K562 (cell line): ENCODE measurements around the gene KRTAP5-7. TPM values are rescaled to one million over a fixed set of nuclear protein-coding genes. Genes with fewer than 3 reads are reported as not detected.

Experiments used
- ATAC-seq: fragments of 200-7000 bp; cut with Tn5 transposase; 3 replicates; pipeline ENCODE4 v1.9.1; 2020; ENCODE audit warnings: moderate library complexity
- BruUV-seq: library from RNA; stranded (reverse); fragments of 400-500 nt; replicated peaks from 2 replicates; lab custom pipeline; 2021; lab: Mats Ljungman, UMichigan
- CTCF ChIA-PET: fragments of 300-600 bp; formaldehyde crosslinking; extraction: SDS; loops from one replicate; lab custom pipeline; 2021; ENCODE audit warnings: low intra/inter-chr PET ratio; lab: Yijun Ruan, JAX
- POLR2A ChIA-PET: fragments of 300-600, 350-650 bp; sonication (Branson Sonifier 250); formaldehyde crosslinking; extraction: SDS; loops from one replicate; lab custom pipeline; 2021; ENCODE audit warnings: antibody characterized with exemption, inconsistent platforms; lab: Yijun Ruan, JAX
- DNase-seq, 4 experiments: peaks; one replicate each; pipeline versions ENCODE4 v3.0.0 to v3.0.0-alpha.2; 2011 to 2018; ENCODE audit warnings: low spot score in 3 of 4, mixed read lengths in 3 of 4; ENCODE audit errors: extremely low read depth in 1 of 4
- FAIRE-seq: peaks from 2 replicates; lab custom pipeline; 2011; peaks lifted over from hg19 to GRCh38; lab: Jason Lieb, UNC
- H2AFZ ChIP-seq: 2 replicates; pipeline ENCODE4 v1.6.0; 2011; ENCODE audit warnings: low read depth, low read length, control low read depth, inconsistent platforms
- H3K27ac ChIP-seq: fragments of 200-600 bp; 3 replicates; pipeline ENCODE4 v1.8.0; 2011; ENCODE audit warnings: low read depth, mild to moderate bottlenecking, control low read depth, inconsistent platforms, low read length, moderate library complexity, mixed read lengths; ENCODE audit errors: extremely low read depth
- H3K27me3 ChIP-seq, 2 experiments: fragments of 300-600 bp in 1 of 2; 2 replicates in 1 of 2; 3 replicates in 1 of 2; pipeline versions ENCODE4 v1.6.0 to v1.8.0; 2011; ENCODE audit warnings: inconsistent platforms in 2 of 2, low read length in 2 of 2, mild to moderate bottlenecking in 1 of 2, mixed read lengths in 1 of 2, moderate library complexity in 1 of 2; ENCODE audit not compliant: control insufficient read depth in 2 of 2, insufficient read depth in 2 of 2
- H3K36me3 ChIP-seq: fragments of 300-600 bp; 3 replicates; pipeline ENCODE4 v1.8.0; 2011; ENCODE audit warnings: mild to moderate bottlenecking, low read length, inconsistent platforms; ENCODE audit not compliant: control insufficient read depth, insufficient read depth
- H3K4me1 ChIP-seq, 2 experiments: fragments of 200-600 bp in 1 of 2; replicated peaks in 1 of 2; 2 replicates in 1 of 2; 3 replicates in 1 of 2; pipeline versions ENCODE4 v1.5.1 to v1.8.0; 2011; ENCODE audit warnings: inconsistent platforms in 2 of 2, low read length in 2 of 2, mild to moderate bottlenecking in 1 of 2, mixed read lengths in 1 of 2, moderate library complexity in 1 of 2; ENCODE audit not compliant: control insufficient read depth in 2 of 2, insufficient read depth in 2 of 2
- H3K4me2 ChIP-seq: 2 replicates; pipeline ENCODE4 v1.6.1; 2011; ENCODE audit warnings: low read length, control low read depth, inconsistent platforms, mixed read lengths; ENCODE audit not compliant: insufficient read depth
- H3K4me3 ChIP-seq: fragments of 200-600 bp; sonication (generic), shearing (Covaris generic); 2 replicates; pipeline ENCODE4 v1.5.1; 2016; ENCODE audit warnings: control low read depth, inconsistent platforms
- H3K79me2 ChIP-seq: fragments of 200-600 bp; 3 replicates; pipeline ENCODE4 v1.8.0; 2011; ENCODE audit warnings: low read length, inconsistent platforms; ENCODE audit not compliant: control insufficient read depth, insufficient read depth
- H3K9ac ChIP-seq, 2 experiments: 2 replicates each; pipeline versions ENCODE4 v1.6.0 to v1.6.1; 2011; ENCODE audit warnings: low read depth in 2 of 2, low read length in 2 of 2, control low read depth in 1 of 2, inconsistent platforms in 1 of 2, mild to moderate bottlenecking in 1 of 2, mixed read lengths in 1 of 2; ENCODE audit not compliant: insufficient read depth in 1 of 2
- H3K9me1 ChIP-seq: one replicate; pipeline ENCODE4 v1.6.0; 2011; ENCODE audit warnings: inconsistent platforms, mild to moderate bottlenecking, low read length, moderate library complexity; ENCODE audit not compliant: control insufficient read depth, insufficient read depth
- H3K9me3 ChIP-seq: replicated peaks from 2 replicates; pipeline ENCODE4 v1.5.1; 2011; ENCODE audit warnings: low read depth, low read length, inconsistent platforms; ENCODE audit not compliant: control insufficient read depth, insufficient read depth
- H4K20me1 ChIP-seq: replicated peaks from 2 replicates; pipeline ENCODE4 v1.6.1; 2011; ENCODE audit warnings: low read length, inconsistent platforms, mixed read lengths; ENCODE audit not compliant: control insufficient read depth, insufficient read depth
- CHD1 ChIP-seq: fragments of 200-600 bp; sonication (generic); IDR thresholded peaks from one replicate; pipeline ENCODE4 v1.6.1; 2012; ENCODE audit warnings: mild to moderate bottlenecking, moderate library complexity, low read length, inconsistent platforms
- MAZ ChIP-seq, 2 experiments: fragments of 450-650 bp in 1 of 2; sonication (generic) in 1 of 2; formaldehyde crosslinking; IDR thresholded peaks in 1 of 2; conservative IDR thresholded peaks in 1 of 2; 2 replicates each; pipeline versions ENCODE4 v1.4.0 to v1.5.0; 2020; ENCODE audit warnings: mild to moderate bottlenecking in 1 of 2, missing genetic modification reagents in 1 of 2
- NFYB ChIP-seq: IDR thresholded peaks from 2 replicates; pipeline ENCODE4 v1.6.1; 2011; ENCODE audit warnings: mild to moderate bottlenecking, moderate library complexity; ENCODE audit not compliant: insufficient read length; ENCODE audit errors: extremely low read depth
- RFX7 ChIP-seq: fragments of 250-450 bp; sonication (Bioruptor Pico); IDR thresholded peaks from 2 replicates; pipeline ENCODE4 v1.5.1; 2021; ENCODE audit warnings: mild to moderate bottlenecking
- SLC30A9 ChIP-seq: fragments of 250-450 bp; sonication (Bioruptor Pico); IDR thresholded peaks from 2 replicates; pipeline ENCODE4 v1.8.0; 2022; ENCODE audit warnings: mild to moderate bottlenecking, moderate library complexity
- TAF1 ChIP-seq: IDR thresholded peaks from 2 replicates; pipeline ENCODE4 v1.6.1; 2011; ENCODE audit warnings: mild to moderate bottlenecking, low read length, moderate library complexity; ENCODE audit not compliant: insufficient read depth, control insufficient read depth, severe bottlenecking; ENCODE audit errors: extremely low read depth
- ZNF551 ChIP-seq: fragments of 250-450 bp; sonication (Bioruptor Pico); IDR thresholded peaks from 2 replicates; pipeline ENCODE4 v1.5.0; 2021; ENCODE audit warnings: mild to moderate bottlenecking, moderate library complexity
- ZNF75A ChIP-seq: fragments of 450-650 bp; formaldehyde crosslinking; IDR thresholded peaks from 2 replicates; pipeline ENCODE4 v1.4.0; 2020; ENCODE audit warnings: mild to moderate bottlenecking
- WGBS: fragments of 100-300 bp; shearing (Covaris generic); methylation state at CpG from one replicate; pipeline ENCODE4 v1.1.6; 2016; ENCODE audit warnings: low coverage, mixed read lengths; ENCODE audit not compliant: insufficient coverage; ENCODE audit errors: missing lambda C conversion rate; 5-methylcytosine and 5-hydroxymethylcytosine counted together
- in situ Hi-C: fragments of 300-500 bp; cut with MboI; formaldehyde crosslinking; loops from 4 replicates; pipeline ENCODE4 v1.15.0; 2018; ENCODE audit warnings: inconsistent platforms, mixed read lengths
- intact Hi-C: fragments of 100-400 bp; cut with micrococcal nuclease; formaldehyde crosslinking; loops from 2 replicates; pipeline ENCODE4 v1.14.2; 2022
- polyA plus RNA-seq, 8 experiments: library from polyadenylated mRNA; depleted of rRNA in 4 of 8; stranded (reverse) in 5 of 8; unstranded in 3 of 8; fragments of >200 nt; fragmentation: Nextera tagmentation in 2 of 8; fragmentation: Illumina TruSeq in 1 of 8; extraction: Ambion mirVana in 2 of 8; extraction: Trizol in 1 of 8; gene quantifications; 2 replicates each; pipeline versions ENCODE4 v1.2.1 to v1.2.3, GENCODE V29; 2011 to 2014; ENCODE audit warnings: inconsistent platforms in 1 of 8, missing spikeins in 1 of 8
- total RNA-seq, 7 experiments: library from RNA; depleted of rRNA in 6 of 7; stranded (reverse); fragments of >200 nt in 6 of 7; fragmentation: Illumina TruSeq in 2 of 7; extraction: Trizol in 2 of 7; gene quantifications; 2 replicates each; pipeline versions ENCODE4 v1.2.1 to v1.2.3, GENCODE V29; 2011 to 2021; ENCODE audit warnings: low replicate concordance in 1 of 7
- TF ChIP-seq, protein P1 (sequence below): fragments of 150-350 bp; IDR thresholded peaks from 2 replicates; pipeline ENCODE4 v1.6.1; 2014; ENCODE audit warnings: low read depth, mild to moderate bottlenecking, low read length, borderline replicate concordance
- TF ChIP-seq, protein P2 (sequence below): sonication (generic); formaldehyde crosslinking; IDR thresholded peaks from 2 replicates; pipeline ENCODE4 v1.8.0; 2022; ENCODE audit warnings: mild to moderate bottlenecking, missing genetic modification reagents
- TF ChIP-seq, protein P3 (sequence below): IDR thresholded peaks from 2 replicates; pipeline ENCODE4 v1.6.1; 2016; ENCODE audit warnings: missing genetic modification characterization, missing compliant biosample characterization

Gene KRTAP5-7
- total and polyA plus RNA-seq, 9 of the 15 experiments (the other 6 are each of a cell fraction or from before 2014, with no cell fraction given): not detected

GRCh38 chr11:71572811-71573210 is 45.7 kb downstream of the KRTAP5-7 start (continued):
- TF ChIP-seq CHD1: no peak
- TF ChIP-seq, protein P1, sequence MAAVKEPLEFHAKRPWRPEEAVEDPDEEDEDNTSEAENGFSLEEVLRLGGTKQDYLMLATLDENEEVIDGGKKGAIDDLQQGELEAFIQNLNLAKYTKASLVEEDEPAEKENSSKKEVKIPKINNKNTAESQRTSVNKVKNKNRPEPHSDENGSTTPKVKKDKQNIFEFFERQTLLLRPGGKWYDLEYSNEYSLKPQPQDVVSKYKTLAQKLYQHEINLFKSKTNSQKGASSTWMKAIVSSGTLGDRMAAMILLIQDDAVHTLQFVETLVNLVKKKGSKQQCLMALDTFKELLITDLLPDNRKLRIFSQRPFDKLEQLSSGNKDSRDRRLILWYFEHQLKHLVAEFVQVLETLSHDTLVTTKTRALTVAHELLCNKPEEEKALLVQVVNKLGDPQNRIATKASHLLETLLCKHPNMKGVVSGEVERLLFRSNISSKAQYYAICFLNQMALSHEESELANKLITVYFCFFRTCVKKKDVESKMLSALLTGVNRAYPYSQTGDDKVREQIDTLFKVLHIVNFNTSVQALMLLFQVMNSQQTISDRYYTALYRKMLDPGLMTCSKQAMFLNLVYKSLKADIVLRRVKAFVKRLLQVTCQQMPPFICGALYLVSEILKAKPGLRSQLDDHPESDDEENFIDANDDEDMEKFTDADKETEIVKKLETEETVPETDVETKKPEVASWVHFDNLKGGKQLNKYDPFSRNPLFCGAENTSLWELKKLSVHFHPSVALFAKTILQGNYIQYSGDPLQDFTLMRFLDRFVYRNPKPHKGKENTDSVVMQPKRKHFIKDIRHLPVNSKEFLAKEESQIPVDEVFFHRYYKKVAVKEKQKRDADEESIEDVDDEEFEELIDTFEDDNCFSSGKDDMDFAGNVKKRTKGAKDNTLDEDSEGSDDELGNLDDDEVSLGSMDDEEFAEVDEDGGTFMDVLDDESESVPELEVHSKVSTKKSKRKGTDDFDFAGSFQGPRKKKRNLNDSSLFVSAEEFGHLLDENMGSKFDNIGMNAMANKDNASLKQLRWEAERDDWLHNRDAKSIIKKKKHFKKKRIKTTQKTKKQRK: no peak
- TF ChIP-seq SLC30A9: no peak
- TF ChIP-seq, protein P2, sequence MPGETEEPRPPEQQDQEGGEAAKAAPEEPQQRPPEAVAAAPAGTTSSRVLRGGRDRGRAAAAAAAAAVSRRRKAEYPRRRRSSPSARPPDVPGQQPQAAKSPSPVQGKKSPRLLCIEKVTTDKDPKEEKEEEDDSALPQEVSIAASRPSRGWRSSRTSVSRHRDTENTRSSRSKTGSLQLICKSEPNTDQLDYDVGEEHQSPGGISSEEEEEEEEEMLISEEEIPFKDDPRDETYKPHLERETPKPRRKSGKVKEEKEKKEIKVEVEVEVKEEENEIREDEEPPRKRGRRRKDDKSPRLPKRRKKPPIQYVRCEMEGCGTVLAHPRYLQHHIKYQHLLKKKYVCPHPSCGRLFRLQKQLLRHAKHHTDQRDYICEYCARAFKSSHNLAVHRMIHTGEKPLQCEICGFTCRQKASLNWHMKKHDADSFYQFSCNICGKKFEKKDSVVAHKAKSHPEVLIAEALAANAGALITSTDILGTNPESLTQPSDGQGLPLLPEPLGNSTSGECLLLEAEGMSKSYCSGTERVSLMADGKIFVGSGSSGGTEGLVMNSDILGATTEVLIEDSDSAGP (CRISPR knock-in tag): no peak
- TF ChIP-seq NFYB: no peak

- no peaks in the 10 kb centered on the region for H3K9me1 ChIP-seq
- no peak for FAIRE-seq
- no peak overlapping the region for H3K4me3 ChIP-seq
- ATAC-seq: no peak
- TF ChIP-seq MAZ (CRISPR knock-in tag; conservative IDR thresholded peaks at IDR 0.05 in 1 of 2, IDR thresholded peaks at IDR 0.05 in 1 of 2) (no peak), RFX7 (no peak), TAF1 (no peak), ZNF75A (CRISPR knock-in tag) (no peak), ZNF551 (CRISPR knock-in tag) (no peak)
- TF ChIP-seq, protein P3, sequence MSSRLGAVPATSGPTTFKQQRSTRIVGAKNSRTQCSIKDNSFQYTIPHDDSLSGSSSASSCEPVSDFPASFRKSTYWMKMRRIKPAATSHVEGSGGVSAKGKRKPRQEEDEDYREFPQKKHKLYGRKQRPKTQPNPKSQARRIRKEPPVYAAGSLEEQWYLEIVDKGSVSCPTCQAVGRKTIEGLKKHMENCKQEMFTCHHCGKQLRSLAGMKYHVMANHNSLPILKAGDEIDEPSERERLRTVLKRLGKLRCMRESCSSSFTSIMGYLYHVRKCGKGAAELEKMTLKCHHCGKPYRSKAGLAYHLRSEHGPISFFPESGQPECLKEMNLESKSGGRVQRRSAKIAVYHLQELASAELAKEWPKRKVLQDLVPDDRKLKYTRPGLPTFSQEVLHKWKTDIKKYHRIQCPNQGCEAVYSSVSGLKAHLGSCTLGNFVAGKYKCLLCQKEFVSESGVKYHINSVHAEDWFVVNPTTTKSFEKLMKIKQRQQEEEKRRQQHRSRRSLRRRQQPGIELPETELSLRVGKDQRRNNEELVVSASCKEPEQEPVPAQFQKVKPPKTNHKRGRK (tag): no peak
- in situ Hi-C loops: no loop called here
- BruUV-seq: no TSS peak
- no peaks in the 10 kb centered on the region for H3K79me2 ChIP-seq
- 1% methylated on average over 5 of the region's 5 CpGs for WGBS
- H3K9me3 ChIP-seq: no peaks in the 10 kb centered on the region
- ChIA-PET POLR2A (interaction anchor here (0.6 kb wide), 2 partner anchors 163 to 481 kb away, joined by 3 to 4 read pairs; no protein-coding TSS in a partner anchor), CTCF (no interaction called here)
- no peak overlapping the region for H3K9ac ChIP-seq
- intact Hi-C loops: no loop called here
- H3K27me3 ChIP-seq: peaks cover 44 to 63% of the 10 kb centered on the region in 2 experiments
- no peaks in the 10 kb centered on the region for H3K36me3 ChIP-seq
- no peak for DNase-seq
- no peak overlapping the region for H2AFZ ChIP-seq
- H3K27ac ChIP-seq: no peak overlapping the region
- no peak overlapping the region for H3K4me2 ChIP-seq
- H3K4me1 ChIP-seq: no peaks in the 10 kb centered on the region
- H4K20me1 ChIP-seq: no peaks in the 10 kb centered on the region
Measured at GRCh38 chr11:71574418-71574817, 47.4 kb downstream of the KRTAP5-7 start.
